ENCODE measurements around the gene ISYNA1.

- TF ChIP-seq CTCF (IDR thresholded peaks at IDR 0.05; ENCODE audit: insufficient read depth, low read depth, low read length) (no peak), EZH2 (IDR thresholded peaks at IDR 0.05; ENCODE audit: insufficient read depth, low read length) (no peak)
Measured at GRCh38 chr19:18456279-18456678, 18.3 kb upstream of the ISYNA1 start.

Data from astrocyte (in vitro differentiated cells and primary cell).